A549 treated with GW870086 at 1 μM for 4 hours (cell line): Measurements from ENCODE around the gene C11orf86. TPM values are rescaled to one million over a fixed set of nuclear protein-coding genes. Genes with fewer than 3 reads are reported as not detected.

Source experiments
- total RNA-seq: library from RNA; stranded (reverse); fragments of 200-300 nt; extraction: Qiagen RNA extraction; gene quantifications from 5 replicates; pipeline ENCODE4 v1.2.3, GENCODE V29; 2022; ENCODE audit warnings: low read depth

C11orf86 gene
- total RNA-seq, result 60.1 to 99.8 TPM (median 85.5 TPM) in 5 replicates

GRCh38 chr11:66974724-66975404 lies at the start of gene C11orf86:
TSS of gene C11orf86 (plus strand) at chr11:66975304. CDS start at chr11:66975363, 59 bp downstream.

GRCh38 chr11:66958232-66958955 lies 16.7 kb upstream of the C11orf86 start, which contains the start of gene PC:
TSS of gene PC (minus strand) at chr11:66958383. CDS start at chr11:66872159, 86,224 bp downstream.

GRCh38 chr11:67022961-67023956 lies 48.2 kb downstream of the C11orf86 start, which contains the start of gene SYT12:
TSS of gene SYT12 (plus strand) at chr11:67023134. CDS start at chr11:67030145, 7,011 bp downstream.

Other genes with a start within 250 kb of the C11orf86 start
- 8.0 to 11.7 TPM (median 9.5 TPM) in 5 replicates for gene SPTBN2, start 246.1 kb upstream of the C11orf86 start, total RNA-seq
- gene RCE1, start 131.9 kb upstream of the C11orf86 start, total RNA-seq, result 40.7 to 57.5 TPM (median 53.9 TPM) in 5 replicates
- gene LRFN4, start 118.2 kb upstream of the C11orf86 start, total RNA-seq, result 84.6 to 115 TPM (median 106 TPM) in 5 replicates
- 32.8 to 42.0 TPM (median 38.6 TPM) in 5 replicates for gene PC, start 16.9 kb upstream of the C11orf86 start, total RNA-seq
- gene SYT12, start 47.8 kb downstream of the C11orf86 start, total RNA-seq, result 17.9 to 29.6 TPM (median 25.7 TPM) in 5 replicates
- 42.7 to 53.3 TPM (median 51.1 TPM) in 5 replicates for gene RHOD, start 81.5 kb downstream of the C11orf86 start, total RNA-seq
- gene KDM2A, start 144.0 kb downstream of the C11orf86 start, total RNA-seq, result 42.0 to 51.9 TPM (median 46.7 TPM) in 5 replicates